ACC112 (cell line): ENCODE measurements around the gene TRIM42.

Experiments used
- H2AFZ ChIP-seq: fragments of 200-600 bp; sonication (generic); one replicate; pipeline ENCODE4 v1.6.0; 2017; ENCODE audit warnings: antibody characterized with exemption, low read length; ENCODE audit not compliant: unreplicated experiment
- H3K27ac ChIP-seq: fragments of 200-600 bp; sonication (generic); 2 replicates; pipeline ENCODE4 v1.5.1; 2014; ENCODE audit warnings: low read depth, mild to moderate bottlenecking, antibody characterized with exemption, low read length, moderate library complexity
- H3K27me3 ChIP-seq: fragments of 200-600 bp; sonication (generic); 2 replicates; pipeline ENCODE4 v1.6.1; 2014; ENCODE audit warnings: mild to moderate bottlenecking, antibody characterized with exemption, low read length, moderate library complexity, mixed read lengths; ENCODE audit not compliant: insufficient read depth
- H3K36me3 ChIP-seq: fragments of 200-600 bp; sonication (generic); 2 replicates; pipeline ENCODE4 v1.6.1; 2016; ENCODE audit warnings: mild to moderate bottlenecking, antibody characterized with exemption, low read length, moderate library complexity, mixed read lengths; ENCODE audit not compliant: insufficient read depth
- H3K4me1 ChIP-seq: fragments of 200-600 bp; sonication (generic); one replicate; pipeline ENCODE4 v1.6.1; 2016; ENCODE audit warnings: low read length, mixed read lengths; ENCODE audit not compliant: insufficient read depth, unreplicated experiment, control insufficient read depth
- H3K4me3 ChIP-seq: fragments of 200-600 bp; sonication (generic); 2 replicates; pipeline ENCODE4 v1.5.1; 2014; ENCODE audit warnings: mild to moderate bottlenecking, low read depth, low read length
- H3K79me2 ChIP-seq: fragments of 200-600 bp; sonication (generic); one replicate; pipeline ENCODE4 v1.6.0; 2016; ENCODE audit warnings: low read length; ENCODE audit not compliant: control insufficient read depth, unreplicated experiment, insufficient read depth

TRIM42 gene

GRCh38 chr3:140677764-140678163, at the start of gene TRIM42:
Gene TRIM42, plus strand, starts transcription at chr3:140678064. Its CDS starts 166 bp downstream, at chr3:140678230.
- no peak within 1 kb of the TSS for H3K4me3 ChIP-seq
- H2AFZ ChIP-seq = no peak within 1 kb of the TSS
- no peaks in the 10 kb centered on the region for H3K79me2 ChIP-seq
- no peaks in the 10 kb centered on the region for H3K27me3 ChIP-seq
- no peaks in the 10 kb centered on the region for H3K36me3 ChIP-seq
- no peaks in the 10 kb centered on the region for H3K4me1 ChIP-seq
- H3K27ac ChIP-seq = no peak within 1 kb of the TSS

GRCh38 chr3:140628606-140629005, 49.3 kb upstream of the TRIM42 start:
- Histone ChIP-seq H3K79me2 (no peaks in the 10 kb centered on the region), H3K27me3 (no peaks in the 10 kb centered on the region), H3K27ac (peak overlapping the region; percentile 87), H3K36me3 (no peaks in the 10 kb centered on the region), H2AFZ (no peak overlapping the region), H3K4me1 (peaks cover 39% of the 10 kb centered on the region), H3K4me3 (peak overlapping the region; percentile 28; the same call in 1 of the 2 replicates)

GRCh38 chr3:140629357-140630137, 48.3 kb upstream of the TRIM42 start:
- Histone ChIP-seq H3K79me2 (no peaks in the 10 kb centered on the region), H3K4me1 (peaks cover 39% of the 10 kb centered on the region), H3K36me3 (no peaks in the 10 kb centered on the region), H2AFZ (no peak overlapping the region), H3K27me3 (no peaks in the 10 kb centered on the region), H3K27ac (peak overlapping the region; percentile 87), H3K4me3 (peak overlapping the region; percentile 48; the same call in 1 of the 2 replicates)

GRCh38 chr3:140630366-140630765, 47.5 kb upstream of the TRIM42 start:
- Histone ChIP-seq H3K4me3 (peak overlapping the region; percentile 48; the same call in 1 of the 2 replicates), H2AFZ (no peak overlapping the region), H3K36me3 (no peaks in the 10 kb centered on the region), H3K27ac (peak overlapping the region; percentile 87), H3K27me3 (no peaks in the 10 kb centered on the region), H3K4me1 (peaks cover 39% of the 10 kb centered on the region), H3K79me2 (no peaks in the 10 kb centered on the region)

GRCh38 chr3:140630866-140631265, 47.0 kb upstream of the TRIM42 start:
- H3K27ac ChIP-seq = peak overlapping the region; percentile 87

GRCh38 chr3:140635276-140635675, 42.6 kb upstream of the TRIM42 start:
- Histone ChIP-seq H3K27me3 (no peaks in the 10 kb centered on the region), H3K27ac (no peak overlapping the region)

More at GRCh38 chr3:140630866-140631265, 47.0 kb upstream of the TRIM42 start:
- no peaks in the 10 kb centered on the region for H3K79me2 ChIP-seq
- H3K27me3 ChIP-seq = no peaks in the 10 kb centered on the region
- no peak overlapping the region for H2AFZ ChIP-seq
- H3K4me1 ChIP-seq = peaks cover 39% of the 10 kb centered on the region
- H3K4me3 ChIP-seq = no peak overlapping the region
- H3K36me3 ChIP-seq = no peaks in the 10 kb centered on the region

GRCh38 chr3:140636406-140637138, 41.3 kb upstream of the TRIM42 start:
- Histone ChIP-seq H3K36me3 (no peaks in the 10 kb centered on the region), H3K27ac (peak overlapping the region; percentile 52), H3K79me2 (no peaks in the 10 kb centered on the region), H2AFZ (peak overlapping the region; percentile 95), H3K4me1 (peaks cover 19% of the 10 kb centered on the region), H3K4me3 (peak overlapping the region; percentile 49), H3K27me3 (no peaks in the 10 kb centered on the region)

More at GRCh38 chr3:140635276-140635675, 42.6 kb upstream of the TRIM42 start:
- no peak overlapping the region for H2AFZ ChIP-seq
- peaks cover 29% of the 10 kb centered on the region for H3K4me1 ChIP-seq
- no peak overlapping the region for H3K4me3 ChIP-seq
- H3K79me2 ChIP-seq = no peaks in the 10 kb centered on the region
- H3K36me3 ChIP-seq = no peaks in the 10 kb centered on the region

GRCh38 chr3:140651287-140651686, 26.6 kb upstream of the TRIM42 start:
- Histone ChIP-seq H3K79me2 (no peaks in the 10 kb centered on the region), H3K36me3 (no peaks in the 10 kb centered on the region), H3K27ac (no peak overlapping the region), H3K27me3 (no peaks in the 10 kb centered on the region), H2AFZ (no peak overlapping the region), H3K4me3 (no peak overlapping the region), H3K4me1 (no peaks in the 10 kb centered on the region)

GRCh38 chr3:140655678-140656077, 22.2 kb upstream of the TRIM42 start:
- H3K79me2 ChIP-seq = no peaks in the 10 kb centered on the region
- H3K27ac ChIP-seq = no peak overlapping the region

GRCh38 chr3:140664111-140664510, 13.8 kb upstream of the TRIM42 start:
- Histone ChIP-seq H3K4me1 (no peaks in the 10 kb centered on the region), H2AFZ (no peak overlapping the region), H3K36me3 (no peaks in the 10 kb centered on the region), H3K79me2 (no peaks in the 10 kb centered on the region), H3K4me3 (no peak overlapping the region), H3K27me3 (no peaks in the 10 kb centered on the region), H3K27ac (no peak overlapping the region)

More at GRCh38 chr3:140655678-140656077, 22.2 kb upstream of the TRIM42 start:
- no peaks in the 10 kb centered on the region for H3K4me1 ChIP-seq
- H3K27me3 ChIP-seq = no peaks in the 10 kb centered on the region
- H2AFZ ChIP-seq = no peak overlapping the region
- H3K4me3 ChIP-seq = no peak overlapping the region
- no peaks in the 10 kb centered on the region for H3K36me3 ChIP-seq
